Panc1 (cell line): ENCODE data around the gene TBXAS1.

Experiments
- CTCF ChIP-seq: fragments of 450-650 bp; IDR thresholded peaks from 2 replicates; pipeline ENCODE4 v1.5.1; 2017; ENCODE audit warnings: mild to moderate bottlenecking
- POLR2AphosphoS5 ChIP-seq: IDR thresholded peaks from 2 replicates; pipeline ENCODE4 v1.6.1; 2012; ENCODE audit warnings: mild to moderate bottlenecking, low read depth, low read length, moderate library complexity
- REST ChIP-seq, 2 experiments: IDR thresholded peaks; 2 replicates each; pipeline ENCODE4 v1.6.1; 2011 to 2012; ENCODE audit warnings: low read depth in 2 of 2, control low read depth in 1 of 2, low read length in 1 of 2, mild to moderate bottlenecking in 1 of 2, moderate library complexity in 1 of 2; ENCODE audit not compliant: insufficient read depth in 1 of 2
- SIN3A ChIP-seq: IDR thresholded peaks from 2 replicates; pipeline ENCODE4 v1.6.1; 2012; ENCODE audit warnings: low read depth, mild to moderate bottlenecking, low read length, moderate library complexity, borderline replicate concordance; ENCODE audit not compliant: insufficient read depth
- TCF7L2 ChIP-seq: IDR thresholded peaks from 2 replicates; pipeline ENCODE4 v1.6.1; 2011; ENCODE audit warnings: mild to moderate bottlenecking, low read depth, low read length, inconsistent platforms

GRCh38 chr7:139871331-139871730 lies 42.3 kb downstream of the TBXAS1 start:
- no peak for TF ChIP-seq CTCF
- no peak for TF ChIP-seq REST (IDR thresholded peaks at IDR 0.05; ENCODE audit: insufficient read depth in 1 of 2, low read depth in 2 of 2, low read length in 1 of 2)
- TF ChIP-seq POLR2AphosphoS5: no peak
- TF ChIP-seq SIN3A: no peak
- no peak for TF ChIP-seq TCF7L2
